Measurements from ENCODE around the gene RPS2. TPM values are rescaled to one million over a fixed set of nuclear protein-coding genes. Genes with fewer than 3 reads are reported as not detected.
"Not testable (repeated sequence)": the region's sequence is repeated elsewhere in the genome, so short reads cannot be mapped to it uniquely, and the experiment has no call there.

RPS2 gene
- total RNA-seq, 3 donors from 2014 or later, result 1,284 to 2,138 (median 1,849) TPM

- H3K36me3 ChIP-seq (ENCODE audit: low read depth), result peaks cover 2% of the 10 kb centered on the region
- ATAC-seq (peak; percentile 95), DNase-seq (peak; percentile 95 to 97 (median 95))
- peak within 1 kb of the TSS; percentile 94 for H3K4me3 ChIP-seq
- H3K9me3 ChIP-seq, result no peaks in the 10 kb centered on the region
- intact Hi-C loops (cut with DNase I, micrococcal nuclease), result no loop called here
- peak; percentile 61 for TF ChIP-seq CTCF (IDR thresholded peaks at IDR 0.05)
- peaks cover 22% of the 10 kb centered on the region for H3K4me1 ChIP-seq (ENCODE audit: low read depth)
Measured at GRCh38 chr16:1959269-1960039, 5.2 kb downstream of the RPS2 start, which contains the start of gene NDUFB10. Gene NDUFB10, plus strand, starts transcription at chr16:1959538. Its CDS starts 87 bp downstream, at chr16:1959625.

- Histone ChIP-seq H3K9me3 (no peaks in the 10 kb centered on the region), H3K4me1 (ENCODE audit: low read depth) (peaks cover 20% of the 10 kb centered on the region), H3K4me3 (no peak overlapping the region), H3K36me3 (ENCODE audit: low read depth) (peaks cover 2% of the 10 kb centered on the region)
- DNase-seq (peak; percentile 44 to 69 (median 54)), ATAC-seq (peak; percentile 1)
- TF ChIP-seq CTCF (IDR thresholded peaks at IDR 0.05), result no peak
- intact Hi-C loops (cut with DNase I, micrococcal nuclease), result no loop called here
Measured at GRCh38 chr16:1958715-1959268, 5.8 kb downstream of the RPS2 start.

GRCh38 chr16:1958143-1958491 is 6.5 kb downstream of the RPS2 start:
- peak in 1 of 3 donors; percentile 60 for DNase-seq
- ATAC-seq; intact Hi-C loops (cut with DNase I, micrococcal nuclease): not testable (repeated sequence)

GRCh38 chr16:1957434-1958142 is 7.0 kb downstream of the RPS2 start:
- ATAC-seq; intact Hi-C loops (cut with DNase I, micrococcal nuclease); DNase-seq: not testable (repeated sequence)

More at GRCh38 chr16:1958143-1958491, 6.5 kb downstream of the RPS2 start:
- H3K36me3 ChIP-seq (ENCODE audit: low read depth); H3K4me3 ChIP-seq; H3K9me3 ChIP-seq: not testable (repeated sequence)
- peaks cover 15% of the 10 kb centered on the region for H3K4me1 ChIP-seq (ENCODE audit: low read depth)

GRCh38 chr16:1953734-1954133 is 10.9 kb downstream of the RPS2 start:
- Histone ChIP-seq H3K4me3 (no peak overlapping the region), H3K36me3 (ENCODE audit: low read depth) (no peaks in the 10 kb centered on the region), H3K9me3 (no peaks in the 10 kb centered on the region), H3K4me1 (ENCODE audit: low read depth) (peaks cover 1% of the 10 kb centered on the region)
- DNase-seq, result peak in 1 of 3 donors; percentile 50
- no peak for TF ChIP-seq CTCF (IDR thresholded peaks at IDR 0.05)
- ATAC-seq, result no peak
- intact Hi-C loops (cut with DNase I, micrococcal nuclease), result no loop called here

More at GRCh38 chr16:1957434-1958142, 7.0 kb downstream of the RPS2 start:
- H3K4me1 ChIP-seq (ENCODE audit: low read depth), result peaks cover 15% of the 10 kb centered on the region
- H3K4me3 ChIP-seq; H3K36me3 ChIP-seq (ENCODE audit: low read depth); H3K9me3 ChIP-seq: not testable (repeated sequence)

GRCh38 chr16:1950559-1950958 is 14.1 kb downstream of the RPS2 start:
- intact Hi-C loops (cut with DNase I, micrococcal nuclease), result no loop called here
- no peaks in the 10 kb centered on the region for H3K4me1 ChIP-seq (ENCODE audit: low read depth)
- H3K36me3 ChIP-seq (ENCODE audit: low read depth), result no peaks in the 10 kb centered on the region
- no peaks in the 10 kb centered on the region for H3K9me3 ChIP-seq
- TF ChIP-seq CTCF (IDR thresholded peaks at IDR 0.05), result no peak
- H3K4me3 ChIP-seq, result no peak overlapping the region
- ATAC-seq (no peak), DNase-seq (no peak)
